Measurements from ENCODE around the gene PPP2R3B. TPM values are rescaled to one million over a fixed set of nuclear protein-coding genes. Genes with fewer than 3 reads are reported as not detected.
A peak's percentile ranks its signal among the peaks of the same experiment; 100 is the strongest.

Gene PPP2R3B
- total RNA-seq (13.0 and 24.3 TPM in 2 replicates), polyA plus RNA-seq (21.1 and 22.4 TPM in 2 replicates)

GRCh38 chrX:386768-387575 is at the start of gene PPP2R3B:
TSS of gene PPP2R3B (minus strand) at chrX:386907. CDS start at chrX:386691, 216 bp downstream.
- TF ChIP-seq EZH2 (IDR thresholded peaks at IDR 0.05; ENCODE audit: borderline replicate concordance) (no peak), EZH2phosphoT487 (IDR thresholded peaks at IDR 0.05; ENCODE audit: low read depth, severe bottlenecking, unreplicated experiment) (no peak), CTCF (IDR thresholded peaks at IDR 0.05; ENCODE audit: poor library complexity) (no peak)
- Histone ChIP-seq H3K79me2 (peaks cover 17% of the 10 kb centered on the region), H3K27me3 (no peaks in the 10 kb centered on the region), H3K9me2 (replicated peaks; ENCODE audit: insufficient read depth) (no peaks in the 10 kb centered on the region), H2AFZ (peak within 1 kb of the TSS; percentile 74), H3K4me3 (peak within 1 kb of the TSS; percentile 32), H3K9me3 (ENCODE audit: low read depth) (no peaks in the 10 kb centered on the region), H4K20me1 (ENCODE audit: insufficient read depth, poor library complexity, severe bottlenecking) (no peaks in the 10 kb centered on the region), H3K36me3 (replicated peaks; ENCODE audit: insufficient read depth, low read depth) (no peaks in the 10 kb centered on the region), H3K4me2 (peak within 1 kb of the TSS; percentile 93), H3K27ac (peak within 1 kb of the TSS; percentile 99), H3K4me1 (ENCODE audit: insufficient read depth) (peaks cover 10% of the 10 kb centered on the region)
- whole genome bisulfite sequencing (ENCODE audit: low lambda C conversion rate, missing lambda C conversion rate): under 1% methylated on average over 56 of the region's 102 CpGs
- DNase-seq (ENCODE audit: low spot score): peak; percentile 99

GRCh38 chrX:435536-436122 is 48.9 kb upstream of the PPP2R3B start:
- Histone ChIP-seq H3K36me3 (replicated peaks; ENCODE audit: insufficient read depth, low read depth) (no peaks in the 10 kb centered on the region), H3K27ac (no peak overlapping the region), H3K9me3 (ENCODE audit: low read depth) (no peaks in the 10 kb centered on the region), H3K27me3 (no peaks in the 10 kb centered on the region), H3K4me2 (no peak overlapping the region), H3K4me1 (ENCODE audit: insufficient read depth) (no peaks in the 10 kb centered on the region), H3K79me2 (no peaks in the 10 kb centered on the region), H3K4me3 (no peak overlapping the region), H3K9me2 (replicated peaks; ENCODE audit: insufficient read depth) (no peaks in the 10 kb centered on the region), H2AFZ (no peak overlapping the region), H4K20me1 (ENCODE audit: insufficient read depth, poor library complexity, severe bottlenecking) (no peaks in the 10 kb centered on the region)
- TF ChIP-seq EZH2phosphoT487 (IDR thresholded peaks at IDR 0.05; ENCODE audit: low read depth, severe bottlenecking, unreplicated experiment) (no peak), EZH2 (IDR thresholded peaks at IDR 0.05; ENCODE audit: borderline replicate concordance) (no peak), CTCF (IDR thresholded peaks at IDR 0.05; ENCODE audit: poor library complexity) (no peak)
- DNase-seq (ENCODE audit: low spot score): no peak
- 75% methylated on average over 25 of the region's 29 CpGs for WGBS (ENCODE audit: low lambda C conversion rate, missing lambda C conversion rate)

- H3K4me1 ChIP-seq (ENCODE audit: insufficient read depth): no peaks in the 10 kb centered on the region
- H3K36me3 ChIP-seq (replicated peaks; ENCODE audit: insufficient read depth, low read depth): no peaks in the 10 kb centered on the region
- no peaks in the 10 kb centered on the region for H3K27me3 ChIP-seq
- no peak overlapping the region for H3K4me3 ChIP-seq
- no peaks in the 10 kb centered on the region for H3K9me3 ChIP-seq (ENCODE audit: low read depth)
- H4K20me1 ChIP-seq (ENCODE audit: insufficient read depth, poor library complexity, severe bottlenecking): no peaks in the 10 kb centered on the region
- H3K79me2 ChIP-seq: no peaks in the 10 kb centered on the region
- H2AFZ ChIP-seq: no peak overlapping the region
- no peak overlapping the region for H3K4me2 ChIP-seq
- no peak overlapping the region for H3K27ac ChIP-seq
- no peaks in the 10 kb centered on the region for H3K9me2 ChIP-seq (replicated peaks; ENCODE audit: insufficient read depth)
- 77% methylated on average over 16 of the region's 17 CpGs for WGBS (ENCODE audit: low lambda C conversion rate, missing lambda C conversion rate)
- DNase-seq (ENCODE audit: low spot score): no peak
- no peak for TF ChIP-seq EZH2 (IDR thresholded peaks at IDR 0.05; ENCODE audit: borderline replicate concordance)
- TF ChIP-seq CTCF (IDR thresholded peaks at IDR 0.05; ENCODE audit: poor library complexity): no peak
Observed at GRCh38 chrX:434946-435345, 48.2 kb upstream of the PPP2R3B start.
